Suprapubic skin (tissue), 3 donors: ENCODE measurements around the gene ARID5B.

Experiments
- POLR2A ChIP-seq, 2 donors: fragments of 450-650 bp; IDR thresholded peaks; one replicate each; pipeline ENCODE4 v1.6.1; 2017; ENCODE audit warnings: antibody characterized with exemption in 2 of 2, mild to moderate bottlenecking in 2 of 2, moderate library complexity in 2 of 2
- TF ChIP-seq, protein P1 (sequence below), 2 donors: fragments of 200-600 bp in 1 of 2; fragments of 450-650 bp in 1 of 2; sonication (generic) in 1 of 2; IDR thresholded peaks; one replicate each; pipeline ENCODE4 v1.5.1; 2016 to 2019; ENCODE audit warnings: antibody characterized with exemption in 2 of 2, mild to moderate bottlenecking in 1 of 2, moderate library complexity in 1 of 2

DNA sequence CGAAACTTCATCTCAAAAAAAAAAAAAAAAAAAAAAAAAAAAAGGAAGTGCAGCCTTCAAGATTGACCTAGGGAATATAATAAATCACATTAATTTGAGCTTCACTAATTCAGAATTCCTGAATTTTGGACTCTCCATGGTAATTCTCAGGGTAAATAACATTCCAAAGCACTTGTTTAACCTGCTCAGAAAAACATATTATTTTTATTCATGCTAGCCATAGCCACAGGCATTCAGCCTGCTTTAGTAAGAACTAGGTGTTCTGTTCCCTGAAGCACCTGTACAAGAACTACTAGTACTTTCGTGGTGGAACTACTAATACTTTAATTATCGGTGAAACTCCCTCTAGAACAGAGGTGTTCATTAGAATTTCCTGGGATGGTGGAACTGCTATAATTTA is 197.8 kb downstream of the ARID5B start:
- TF ChIP-seq, protein P1, sequence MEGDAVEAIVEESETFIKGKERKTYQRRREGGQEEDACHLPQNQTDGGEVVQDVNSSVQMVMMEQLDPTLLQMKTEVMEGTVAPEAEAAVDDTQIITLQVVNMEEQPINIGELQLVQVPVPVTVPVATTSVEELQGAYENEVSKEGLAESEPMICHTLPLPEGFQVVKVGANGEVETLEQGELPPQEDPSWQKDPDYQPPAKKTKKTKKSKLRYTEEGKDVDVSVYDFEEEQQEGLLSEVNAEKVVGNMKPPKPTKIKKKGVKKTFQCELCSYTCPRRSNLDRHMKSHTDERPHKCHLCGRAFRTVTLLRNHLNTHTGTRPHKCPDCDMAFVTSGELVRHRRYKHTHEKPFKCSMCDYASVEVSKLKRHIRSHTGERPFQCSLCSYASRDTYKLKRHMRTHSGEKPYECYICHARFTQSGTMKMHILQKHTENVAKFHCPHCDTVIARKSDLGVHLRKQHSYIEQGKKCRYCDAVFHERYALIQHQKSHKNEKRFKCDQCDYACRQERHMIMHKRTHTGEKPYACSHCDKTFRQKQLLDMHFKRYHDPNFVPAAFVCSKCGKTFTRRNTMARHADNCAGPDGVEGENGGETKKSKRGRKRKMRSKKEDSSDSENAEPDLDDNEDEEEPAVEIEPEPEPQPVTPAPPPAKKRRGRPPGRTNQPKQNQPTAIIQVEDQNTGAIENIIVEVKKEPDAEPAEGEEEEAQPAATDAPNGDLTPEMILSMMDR (IDR thresholded peaks at IDR 0.05), result no peak
- no peak for TF ChIP-seq POLR2A (IDR thresholded peaks at IDR 0.05)
